ENCODE results near the gene NUP62. TPM values are rescaled to one million over a fixed set of nuclear protein-coding genes. Genes with fewer than 3 reads are reported as not detected.
A peak's percentile ranks its signal among the peaks of the same experiment; 100 is the strongest.

NUP62 gene
- total RNA-seq, 1 experiment from 2014 or later, result 96.7 TPM

- DNase-seq (ENCODE audit: low read depth), result no peak
- in situ Hi-C loops (cut with HindIII; ENCODE audit: low pct_unique_long_range_greater_than_20kb, low sequenced_read_pairs), result no loop called here
These were observed 38.7 kb downstream of the NUP62 start for GRCh38 chr19:49890349-49891311.

- DNase-seq (ENCODE audit: low read depth), result peak; percentile 80
- in situ Hi-C loops (cut with HindIII; ENCODE audit: low pct_unique_long_range_greater_than_20kb, low sequenced_read_pairs), result no loop called here
These were observed 39.5 kb downstream of the NUP62 start for GRCh38 chr19:49889687-49890348.

GRCh38 chr19:49889038-49889686 lies 40.1 kb downstream of the NUP62 start:
- DNase-seq (ENCODE audit: low read depth), result no peak
- in situ Hi-C loops (cut with HindIII; ENCODE audit: low pct_unique_long_range_greater_than_20kb, low sequenced_read_pairs), result no loop called here

DNA sequence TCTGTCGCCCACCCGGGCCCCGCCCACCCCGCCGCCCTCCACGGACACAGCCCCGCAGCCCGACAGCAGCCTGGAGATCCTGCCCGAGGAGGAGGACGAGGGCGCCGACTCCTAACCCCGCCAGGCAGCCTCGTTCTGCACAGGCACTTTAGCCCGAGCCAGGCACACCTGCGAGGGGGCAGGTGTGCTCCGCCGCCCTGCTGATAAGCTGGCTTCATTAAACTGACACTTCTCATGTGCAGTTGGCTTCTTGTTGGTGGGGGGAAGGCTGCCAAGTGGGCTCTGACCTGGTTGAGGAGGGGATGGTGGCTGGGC lies 40.8 kb downstream of the NUP62 start:
- no peak for DNase-seq (ENCODE audit: low read depth)
- in situ Hi-C loops (cut with HindIII; ENCODE audit: low pct_unique_long_range_greater_than_20kb, low sequenced_read_pairs), result no loop called here

GRCh38 chr19:49887665-49888509 lies 41.4 kb downstream of the NUP62 start:
- no peak for DNase-seq (ENCODE audit: low read depth)
- in situ Hi-C loops (cut with HindIII; ENCODE audit: low pct_unique_long_range_greater_than_20kb, low sequenced_read_pairs), result no loop called here

DNA sequence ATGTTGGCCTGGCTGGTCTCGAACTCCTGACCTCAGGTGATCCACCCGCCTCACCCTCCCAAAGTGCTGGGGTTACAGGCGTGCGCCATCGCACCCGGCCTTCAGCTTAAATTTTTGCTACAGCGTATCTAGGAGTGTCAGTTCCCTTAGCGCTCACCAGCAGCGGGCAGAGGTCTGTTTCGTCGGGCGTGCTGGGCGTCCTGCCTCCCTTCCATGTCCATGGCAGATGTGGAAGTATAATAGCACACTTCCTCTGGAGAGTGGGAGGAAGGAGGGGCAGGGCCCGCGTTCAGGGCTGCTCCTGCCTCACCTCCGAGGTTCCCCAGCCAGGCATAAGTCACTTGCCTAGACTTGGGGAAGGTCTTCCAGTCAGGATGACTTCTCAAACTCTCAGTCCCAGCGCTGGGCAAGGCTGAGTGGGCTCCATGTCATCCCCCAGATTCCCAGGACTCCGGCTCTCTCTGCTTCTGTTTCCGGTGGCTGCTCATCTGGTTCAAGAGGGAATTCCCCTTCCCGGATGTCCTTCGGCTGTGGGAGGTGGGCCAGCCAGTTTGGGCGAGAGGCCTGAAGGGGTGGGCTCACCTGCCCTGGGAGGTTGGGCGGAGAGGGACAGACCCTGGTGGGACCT lies 42.2 kb downstream of the NUP62 start:
- in situ Hi-C loops (cut with HindIII; ENCODE audit: low pct_unique_long_range_greater_than_20kb, low sequenced_read_pairs), result no loop called here
- DNase-seq (ENCODE audit: low read depth), result peak; percentile 42

GRCh38 chr19:49884760-49885159 lies 44.5 kb downstream of the NUP62 start:
- no peak for DNase-seq (ENCODE audit: low read depth)
- in situ Hi-C loops (cut with HindIII; ENCODE audit: low pct_unique_long_range_greater_than_20kb, low sequenced_read_pairs), result no loop called here

GRCh38 chr19:49884109-49884508 lies 45.2 kb downstream of the NUP62 start:
- DNase-seq (ENCODE audit: low read depth), result no peak

DNA sequence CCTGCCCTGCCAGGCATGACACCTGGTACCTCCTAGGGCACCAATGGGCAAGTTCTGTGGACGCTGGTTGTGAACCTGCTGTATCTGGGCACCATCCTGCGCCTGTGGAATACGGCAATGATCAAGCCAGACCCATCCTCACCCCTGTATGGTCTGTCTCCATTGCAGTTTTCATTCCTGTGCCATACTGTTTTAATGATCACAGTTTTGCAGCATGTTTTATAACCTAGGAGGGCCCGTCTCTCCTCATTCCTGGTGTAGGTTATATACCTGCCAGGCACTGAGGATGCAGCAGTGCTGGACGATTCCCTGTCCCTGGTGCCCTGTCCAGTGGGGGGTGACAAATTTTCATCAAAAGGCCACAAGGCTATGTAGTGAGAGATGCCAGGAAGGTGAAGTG lies 46.2 kb downstream of the NUP62 start:
- no peak for DNase-seq (ENCODE audit: low read depth)
- in situ Hi-C loops (cut with HindIII; ENCODE audit: low pct_unique_long_range_greater_than_20kb, low sequenced_read_pairs), result no loop called here

More at GRCh38 chr19:49884109-49884508, 45.2 kb downstream of the NUP62 start:
- in situ Hi-C loops (cut with HindIII; ENCODE audit: low pct_unique_long_range_greater_than_20kb, low sequenced_read_pairs), result no loop called here

DNA sequence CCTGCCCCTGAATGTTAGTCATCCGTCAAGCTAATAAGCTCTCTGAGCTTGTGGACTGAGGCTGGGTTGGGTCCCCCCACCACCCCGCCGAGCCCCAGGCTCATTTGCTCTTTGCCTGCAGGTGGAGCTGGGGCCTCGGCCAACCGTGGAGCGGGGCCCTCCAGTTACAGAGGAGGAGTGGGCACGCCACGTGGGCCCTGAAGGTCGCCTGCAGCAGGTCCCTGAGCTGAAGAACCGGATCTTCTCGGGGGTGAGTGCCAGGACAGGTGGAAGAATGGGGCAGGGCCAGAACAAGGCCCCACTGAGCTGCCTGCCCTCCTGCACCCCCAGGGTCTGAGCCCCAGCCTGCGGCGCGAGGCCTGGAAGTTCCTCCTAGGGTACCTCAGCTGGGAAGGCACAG lies 46.7 kb downstream of the NUP62 start:
- in situ Hi-C loops (cut with HindIII; ENCODE audit: low pct_unique_long_range_greater_than_20kb, low sequenced_read_pairs), result no loop called here
- no peak for DNase-seq (ENCODE audit: low read depth)

DNA sequence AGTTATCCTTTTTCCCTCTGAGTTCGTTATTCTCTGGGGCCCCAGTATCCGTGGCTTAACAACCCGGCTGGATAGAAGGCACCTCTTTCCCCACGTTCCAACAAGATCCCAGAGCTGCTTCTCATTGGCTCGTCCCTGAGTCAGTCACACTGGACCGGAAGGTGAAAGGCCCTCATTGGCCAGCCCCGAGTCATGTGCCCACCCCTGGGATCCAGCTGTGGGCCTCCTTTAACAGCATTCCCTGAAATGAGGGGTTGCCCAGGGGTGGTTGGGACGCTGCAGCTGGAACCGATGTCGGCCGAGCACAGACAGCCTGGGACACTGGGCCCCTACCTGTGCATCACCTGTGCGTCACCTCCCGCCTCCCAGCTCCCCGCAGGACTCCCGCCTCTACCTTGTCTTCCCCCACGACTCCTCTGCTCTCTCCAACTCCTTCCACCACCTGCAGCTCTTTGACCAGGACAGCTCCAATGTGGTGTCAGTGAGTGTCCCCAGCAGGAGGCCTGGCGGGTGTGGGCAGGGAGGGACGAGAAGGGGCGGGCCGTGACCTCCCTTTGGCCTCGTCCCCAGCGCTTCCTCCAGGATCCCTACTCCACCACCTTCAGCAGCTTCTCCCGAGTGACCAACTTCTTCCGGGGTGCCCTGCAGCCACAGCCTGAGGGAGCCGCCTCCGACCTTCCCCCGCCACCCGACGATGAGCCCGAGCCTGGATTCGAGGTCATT lies 47.5 kb downstream of the NUP62 start:
- in situ Hi-C loops (cut with HindIII; ENCODE audit: low pct_unique_long_range_greater_than_20kb, low sequenced_read_pairs), result no loop called here

DNA sequence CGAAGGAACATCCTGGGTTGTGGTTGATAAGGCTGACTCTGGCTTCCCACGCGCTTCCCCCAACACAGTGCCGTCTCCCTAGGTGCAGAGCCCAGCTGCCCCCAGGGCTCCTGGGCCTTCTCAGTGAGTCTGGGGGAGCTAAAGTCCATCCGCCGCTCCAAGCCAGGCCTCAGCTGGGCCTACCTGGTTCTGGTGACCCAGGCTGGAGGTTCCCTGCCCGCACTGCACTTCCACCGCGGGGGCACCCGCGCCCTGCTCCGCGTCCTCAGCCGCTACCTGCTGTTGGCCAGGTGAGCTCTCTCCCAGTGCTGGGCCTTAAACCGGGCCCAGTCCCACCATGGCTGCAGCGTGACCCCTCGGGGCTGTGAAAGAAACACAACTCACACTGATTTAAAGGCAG lies 48.1 kb downstream of the NUP62 start:
- DNase-seq (ENCODE audit: low read depth), result no peak
- in situ Hi-C loops (cut with HindIII; ENCODE audit: low pct_unique_long_range_greater_than_20kb, low sequenced_read_pairs), result no loop called here

More for the DNA sequence above, 47.5 kb downstream of the NUP62 start:
- no peak for DNase-seq (ENCODE audit: low read depth)

DNA sequence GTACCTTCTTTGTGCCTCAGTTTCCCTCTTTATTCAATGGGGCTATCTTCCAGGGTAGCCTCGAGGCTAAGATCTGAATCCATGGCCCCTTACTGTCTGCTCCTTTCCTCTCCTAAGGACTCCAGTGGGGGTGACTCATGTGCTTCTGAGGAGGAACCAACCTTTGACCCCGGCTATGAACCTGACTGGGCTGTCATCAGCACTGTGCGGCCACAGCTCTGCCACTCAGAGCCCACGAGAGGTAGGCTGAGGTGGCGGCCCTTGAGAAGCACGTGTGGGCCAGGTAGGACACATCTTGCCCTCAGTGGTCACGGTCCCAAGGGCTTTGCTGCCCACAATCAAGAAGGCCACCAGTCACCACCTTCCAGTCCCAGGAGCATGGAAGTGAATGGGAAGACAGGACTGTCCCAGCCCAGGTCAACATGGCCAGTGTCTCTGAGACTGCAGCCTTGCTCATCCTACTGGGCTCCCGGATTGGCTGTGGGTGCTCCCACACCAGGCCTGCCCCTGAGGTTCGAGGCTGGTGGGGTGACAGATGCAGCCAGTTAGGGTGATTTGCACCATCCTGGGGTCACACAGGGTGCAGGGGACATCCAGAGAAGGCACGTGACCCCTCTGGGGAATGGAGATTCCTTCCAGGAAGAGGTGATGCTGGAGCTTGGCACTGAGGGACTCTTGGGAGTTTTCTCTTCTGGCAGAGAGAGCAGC lies 49.0 kb downstream of the NUP62 start:
- DNase-seq (ENCODE audit: low read depth), result no peak
- in situ Hi-C loops (cut with HindIII; ENCODE audit: low pct_unique_long_range_greater_than_20kb, low sequenced_read_pairs), result no loop called here

- peak; percentile 19 for DNase-seq (ENCODE audit: low read depth)
- in situ Hi-C loops (cut with HindIII; ENCODE audit: low pct_unique_long_range_greater_than_20kb, low sequenced_read_pairs), result no loop called here
These were observed 49.9 kb downstream of the NUP62 start for GRCh38 chr19:49879243-49879963.

DNA sequence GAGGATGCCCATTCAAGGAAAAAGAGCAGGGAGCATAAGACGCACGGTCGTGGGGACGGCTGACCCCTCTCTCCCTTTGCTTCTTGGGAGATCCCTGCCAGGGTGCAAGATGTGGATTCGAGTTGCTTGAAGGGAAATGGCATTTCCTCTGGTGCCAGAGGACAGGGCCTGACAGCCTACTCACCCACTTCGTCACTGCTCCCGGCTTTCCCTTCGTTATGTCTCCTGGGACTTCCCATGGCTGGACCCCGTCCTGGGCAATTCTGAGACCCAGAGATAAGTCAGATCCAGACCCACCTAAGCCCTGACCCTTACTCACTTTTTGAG lies 50.6 kb downstream of the NUP62 start:
- in situ Hi-C loops (cut with HindIII; ENCODE audit: low pct_unique_long_range_greater_than_20kb, low sequenced_read_pairs), result no loop called here

More for the DNA sequence above, 50.6 kb downstream of the NUP62 start:
- DNase-seq (ENCODE audit: low read depth), result no peak
